Skeletal muscle cell (primary cell): Measurements from ENCODE around the gene MCHR1.
A peak's percentile ranks its signal among the peaks of the same experiment; 100 is the strongest.
"Not testable (repeated sequence)": the region's sequence is repeated elsewhere in the genome, so short reads cannot be mapped to it uniquely, and the experiment has no call there.

Source experiments
- DNase-seq: peaks from one replicate; pipeline ENCODE4 v3.0.0-alpha.2; 2010; ENCODE audit warnings: low read depth
- H3K4me3 ChIP-seq: 2 replicates; pipeline ENCODE4 v1.5.1; 2011; ENCODE audit warnings: low read depth, mild to moderate bottlenecking, control low read depth, low read length, moderate library complexity

Gene MCHR1

GRCh38 chr22:40654522-40655167 lies 24.6 kb upstream of the MCHR1 start:
- DNase-seq: peak; percentile 59

GRCh38 chr22:40655941-40656340 lies 23.3 kb upstream of the MCHR1 start:
- not testable (repeated sequence) for H3K4me3 ChIP-seq, DNase-seq

More at GRCh38 chr22:40654522-40655167, 24.6 kb upstream of the MCHR1 start:
- H3K4me3 ChIP-seq: no peak overlapping the region

GRCh38 chr22:40656651-40657050 lies 22.6 kb upstream of the MCHR1 start:
- not testable (repeated sequence) for DNase-seq, H3K4me3 ChIP-seq

- no peak overlapping the region for H3K4me3 ChIP-seq
- no peak for DNase-seq
These were observed 20.1 kb upstream of the MCHR1 start for GRCh38 chr22:40659166-40659565.

GRCh38 chr22:40660730-40661129 lies 18.6 kb upstream of the MCHR1 start:
- H3K4me3 ChIP-seq: no peak overlapping the region
- no peak for DNase-seq

- no peak for DNase-seq
- H3K4me3 ChIP-seq: no peak overlapping the region
These were observed 17.6 kb upstream of the MCHR1 start for GRCh38 chr22:40661671-40662070.

GRCh38 chr22:40665312-40665711 lies 14.0 kb upstream of the MCHR1 start:
- no peak for DNase-seq

GRCh38 chr22:40666151-40666848 lies 13.0 kb upstream of the MCHR1 start:
- H3K4me3 ChIP-seq: no peak overlapping the region
- DNase-seq: peak; percentile 72

More at GRCh38 chr22:40665312-40665711, 14.0 kb upstream of the MCHR1 start:
- H3K4me3 ChIP-seq: no peak overlapping the region

- DNase-seq: peak; percentile 67
- no peak overlapping the region for H3K4me3 ChIP-seq
These were observed 10.5 kb upstream of the MCHR1 start for GRCh38 chr22:40668611-40669411.

GRCh38 chr22:40670058-40670457 lies 9.2 kb upstream of the MCHR1 start:
- DNase-seq: no peak
- H3K4me3 ChIP-seq: no peak overlapping the region

- DNase-seq: no peak
- no peak overlapping the region for H3K4me3 ChIP-seq
These were observed 7.9 kb upstream of the MCHR1 start for GRCh38 chr22:40671369-40671768.

- no peak for DNase-seq
- no peak overlapping the region for H3K4me3 ChIP-seq
These were observed 7.4 kb upstream of the MCHR1 start for GRCh38 chr22:40671796-40672360.

- no peak for DNase-seq
- H3K4me3 ChIP-seq: no peak overlapping the region
These were observed 6.3 kb upstream of the MCHR1 start for GRCh38 chr22:40673017-40673416.

GRCh38 chr22:40674274-40674673 lies 5.0 kb upstream of the MCHR1 start:
- DNase-seq: no peak
- H3K4me3 ChIP-seq: no peak overlapping the region

- H3K4me3 ChIP-seq, DNase-seq: not testable (repeated sequence)
These were observed 3.1 kb upstream of the MCHR1 start for GRCh38 chr22:40676166-40676565.

GRCh38 chr22:40676644-40677043 lies 2.6 kb upstream of the MCHR1 start:
- DNase-seq: no peak
- no peak overlapping the region for H3K4me3 ChIP-seq

- H3K4me3 ChIP-seq: peak overlapping the region; percentile 51
These were observed 613 bp upstream of the MCHR1 start for GRCh38 chr22:40678493-40679248.

GRCh38 chr22:40679964-40680818 lies 907 bp downstream of the MCHR1 start:
- DNase-seq: no peak
- peak overlapping the region; percentile 51 for H3K4me3 ChIP-seq

More at GRCh38 chr22:40678493-40679248, 613 bp upstream of the MCHR1 start:
- DNase-seq: no peak
